ENCODE measurements around the gene FBXO30.

Gene FBXO30

GRCh38 chr6:145749632-145750031 lies 65.0 kb downstream of the FBXO30 start:
- DNase-seq, result no peak

GRCh38 chr6:145745861-145746260 lies 68.7 kb downstream of the FBXO30 start:
- no peak for DNase-seq

DNA sequence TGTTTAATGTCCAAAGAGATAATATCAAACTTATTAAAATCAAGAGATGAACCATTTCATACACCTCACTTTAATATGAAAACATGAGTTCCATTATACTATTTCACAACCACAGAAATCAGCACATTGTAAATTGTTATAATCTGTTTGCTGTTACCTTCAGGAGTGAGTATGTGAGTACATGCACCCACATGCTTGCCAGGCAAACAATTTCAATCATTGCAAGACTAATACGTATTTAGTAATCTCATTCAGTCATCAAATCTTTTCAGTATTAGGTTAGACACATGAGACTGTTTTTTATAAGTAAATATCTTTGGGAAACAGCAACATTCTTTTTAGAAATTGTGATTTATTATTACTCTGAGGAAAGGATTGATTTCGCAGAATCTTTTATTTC lies 70.0 kb downstream of the FBXO30 start:
- DNase-seq, result no peak

Data from NCI-H2171 treated with DMSO at 0.1 percent for 48 hours (cell line).